Measurements from ENCODE around the gene CPSF4L. TPM values are rescaled to one million over a fixed set of nuclear protein-coding genes. Genes with fewer than 3 reads are reported as not detected.
"Not testable (repeated sequence)": the region's sequence is repeated elsewhere in the genome, so short reads cannot be mapped to it uniquely, and the experiment has no call there.

The CPSF4L gene
- polyA plus RNA-seq, 1 experiment: not detected

DNA sequence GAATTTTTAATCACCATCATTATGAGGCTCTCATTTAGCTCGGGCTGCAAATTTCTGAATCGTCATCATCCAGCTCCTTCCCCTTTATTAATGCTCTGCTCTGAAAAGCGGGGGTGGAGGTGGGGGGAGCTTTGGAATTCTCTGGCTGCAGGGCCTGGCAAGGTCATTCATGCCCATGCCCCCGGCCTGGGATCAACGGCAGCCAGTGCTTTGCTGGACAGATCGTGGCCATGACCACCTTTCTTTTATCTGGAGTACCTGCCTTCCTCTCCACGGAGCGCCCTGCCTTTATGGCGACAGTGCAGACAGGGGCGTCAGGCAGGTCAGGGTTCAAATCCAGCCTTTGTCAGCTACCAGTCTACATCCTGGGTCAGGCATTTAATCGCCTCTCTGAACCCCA, 5.1 kb upstream of the CPSF4L start:
- no peaks in the 10 kb centered on the region for H3K27me3 ChIP-seq (ENCODE audit: control insufficient read depth, insufficient read depth, low read length)
- ChIA-PET CTCF (interaction anchor here (1.3 to 3.2 kb wide), 3 partner anchors 11 to 103 kb away, joined by 3 to 15 read pairs (median 9); no protein-coding TSS in a partner anchor), POLR2A (no interaction called here)
- no peak overlapping the region for H3K4me3 ChIP-seq (ENCODE audit: low read depth, low read length)
- peaks cover 5% of the 10 kb centered on the region for H3K9me3 ChIP-seq (ENCODE audit: control insufficient read depth, insufficient read depth, low read length)
- no peak overlapping the region for H3K27ac ChIP-seq (ENCODE audit: low read depth, low read length)
- TF ChIP-seq, protein P1, sequence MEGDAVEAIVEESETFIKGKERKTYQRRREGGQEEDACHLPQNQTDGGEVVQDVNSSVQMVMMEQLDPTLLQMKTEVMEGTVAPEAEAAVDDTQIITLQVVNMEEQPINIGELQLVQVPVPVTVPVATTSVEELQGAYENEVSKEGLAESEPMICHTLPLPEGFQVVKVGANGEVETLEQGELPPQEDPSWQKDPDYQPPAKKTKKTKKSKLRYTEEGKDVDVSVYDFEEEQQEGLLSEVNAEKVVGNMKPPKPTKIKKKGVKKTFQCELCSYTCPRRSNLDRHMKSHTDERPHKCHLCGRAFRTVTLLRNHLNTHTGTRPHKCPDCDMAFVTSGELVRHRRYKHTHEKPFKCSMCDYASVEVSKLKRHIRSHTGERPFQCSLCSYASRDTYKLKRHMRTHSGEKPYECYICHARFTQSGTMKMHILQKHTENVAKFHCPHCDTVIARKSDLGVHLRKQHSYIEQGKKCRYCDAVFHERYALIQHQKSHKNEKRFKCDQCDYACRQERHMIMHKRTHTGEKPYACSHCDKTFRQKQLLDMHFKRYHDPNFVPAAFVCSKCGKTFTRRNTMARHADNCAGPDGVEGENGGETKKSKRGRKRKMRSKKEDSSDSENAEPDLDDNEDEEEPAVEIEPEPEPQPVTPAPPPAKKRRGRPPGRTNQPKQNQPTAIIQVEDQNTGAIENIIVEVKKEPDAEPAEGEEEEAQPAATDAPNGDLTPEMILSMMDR (IDR thresholded peaks at IDR 0.05; ENCODE audit: low read depth, low read length): no peak
- DNase-seq (ENCODE audit: low read depth, low spot score): no peak

DNA sequence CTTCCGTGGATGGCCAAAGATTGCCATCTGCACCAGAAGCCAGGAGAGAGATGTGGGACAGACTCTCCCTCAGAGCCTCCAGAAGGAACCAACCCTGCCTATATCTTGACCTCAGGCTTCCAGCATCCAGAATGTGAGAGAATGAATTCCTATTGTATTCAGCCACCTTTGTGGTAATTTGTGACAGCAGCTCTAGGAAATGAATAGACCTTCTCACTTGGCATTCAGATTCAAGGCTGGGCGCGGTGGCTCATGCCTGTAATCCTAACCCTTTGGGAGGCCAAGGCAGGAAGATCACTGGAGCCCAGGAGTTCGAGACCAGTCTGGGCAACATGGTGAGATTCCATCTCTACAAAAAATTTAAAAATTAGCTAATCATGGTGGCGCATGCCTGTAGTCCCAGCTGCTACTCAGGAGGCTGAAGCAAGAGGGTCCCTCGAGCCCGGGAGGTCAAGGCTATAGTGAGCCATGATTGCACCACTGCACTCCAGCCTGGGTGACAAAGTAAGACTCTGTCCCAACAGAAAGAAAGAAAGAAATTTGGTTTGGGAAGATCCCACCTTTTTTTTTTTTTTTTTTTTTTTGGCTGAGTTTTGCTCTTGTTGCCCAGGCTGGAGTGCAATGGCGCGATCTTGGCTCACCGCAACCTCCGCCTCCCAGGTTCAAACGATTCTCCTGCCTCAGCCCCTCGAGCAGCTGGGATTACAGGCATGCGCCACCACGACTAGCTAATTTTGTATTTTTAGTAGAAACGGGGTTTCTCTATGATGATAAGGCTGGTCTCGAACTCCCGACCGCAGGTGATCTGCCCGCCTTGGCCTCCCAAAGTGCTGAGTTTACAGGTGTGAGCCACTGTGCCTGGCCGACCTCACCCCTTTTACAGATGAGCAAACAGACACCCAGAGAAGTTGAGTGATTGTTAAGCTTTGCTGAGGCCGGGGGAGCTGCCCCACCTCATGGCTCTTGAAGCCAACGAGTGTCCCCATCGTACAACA, 4.3 kb upstream of the CPSF4L start:
- H3K9me3 ChIP-seq (ENCODE audit: control insufficient read depth, insufficient read depth, low read length): peaks cover 5% of the 10 kb centered on the region
- ChIA-PET POLR2A (no interaction called here), CTCF (interaction anchor here (0.7 to 3.2 kb wide), 4 partner anchors 10 to 104 kb away, joined by 3 to 15 read pairs (median 6); no protein-coding TSS in a partner anchor)
- no peak overlapping the region for H3K4me3 ChIP-seq (ENCODE audit: low read depth, low read length)
- H3K27me3 ChIP-seq (ENCODE audit: control insufficient read depth, insufficient read depth, low read length): no peaks in the 10 kb centered on the region
- TF ChIP-seq, protein P1 (IDR thresholded peaks at IDR 0.05; ENCODE audit: low read depth, low read length): no peak
- no peak overlapping the region for H3K27ac ChIP-seq (ENCODE audit: low read depth, low read length)
- DNase-seq (ENCODE audit: low read depth, low spot score): no peak

DNA sequence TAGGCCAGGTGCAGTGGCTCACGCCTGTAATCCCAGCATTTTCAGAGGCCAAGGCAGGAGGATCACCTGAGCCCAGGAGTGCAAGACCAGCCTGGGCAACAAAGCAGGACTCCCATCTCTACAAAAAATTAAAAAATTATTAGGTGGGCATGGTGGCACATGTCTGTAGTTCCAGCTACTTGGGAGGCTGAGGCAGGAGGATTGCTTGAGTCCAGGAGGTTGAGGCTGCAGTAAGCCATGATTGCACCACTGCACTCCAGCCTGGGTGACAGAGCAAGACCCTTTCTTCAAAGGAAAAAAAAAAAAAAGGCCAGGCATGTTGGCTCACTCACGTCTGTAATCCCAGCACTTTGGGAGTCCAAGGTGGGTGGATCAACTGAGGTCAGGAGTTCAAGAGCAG, 2.8 kb upstream of the CPSF4L start:
- DNase-seq (ENCODE audit: low read depth, low spot score); H3K27ac ChIP-seq (ENCODE audit: low read depth, low read length); H3K4me3 ChIP-seq (ENCODE audit: low read depth, low read length); POLR2A ChIA-PET; H3K27me3 ChIP-seq (ENCODE audit: control insufficient read depth, insufficient read depth, low read length); H3K9me3 ChIP-seq (ENCODE audit: control insufficient read depth, insufficient read depth, low read length): not testable (repeated sequence)
- CTCF ChIA-PET: interaction anchor here (3.2 kb wide), 1 partner anchor 9 kb away, joined by 15 read pairs; no protein-coding TSS in a partner anchor

DNA sequence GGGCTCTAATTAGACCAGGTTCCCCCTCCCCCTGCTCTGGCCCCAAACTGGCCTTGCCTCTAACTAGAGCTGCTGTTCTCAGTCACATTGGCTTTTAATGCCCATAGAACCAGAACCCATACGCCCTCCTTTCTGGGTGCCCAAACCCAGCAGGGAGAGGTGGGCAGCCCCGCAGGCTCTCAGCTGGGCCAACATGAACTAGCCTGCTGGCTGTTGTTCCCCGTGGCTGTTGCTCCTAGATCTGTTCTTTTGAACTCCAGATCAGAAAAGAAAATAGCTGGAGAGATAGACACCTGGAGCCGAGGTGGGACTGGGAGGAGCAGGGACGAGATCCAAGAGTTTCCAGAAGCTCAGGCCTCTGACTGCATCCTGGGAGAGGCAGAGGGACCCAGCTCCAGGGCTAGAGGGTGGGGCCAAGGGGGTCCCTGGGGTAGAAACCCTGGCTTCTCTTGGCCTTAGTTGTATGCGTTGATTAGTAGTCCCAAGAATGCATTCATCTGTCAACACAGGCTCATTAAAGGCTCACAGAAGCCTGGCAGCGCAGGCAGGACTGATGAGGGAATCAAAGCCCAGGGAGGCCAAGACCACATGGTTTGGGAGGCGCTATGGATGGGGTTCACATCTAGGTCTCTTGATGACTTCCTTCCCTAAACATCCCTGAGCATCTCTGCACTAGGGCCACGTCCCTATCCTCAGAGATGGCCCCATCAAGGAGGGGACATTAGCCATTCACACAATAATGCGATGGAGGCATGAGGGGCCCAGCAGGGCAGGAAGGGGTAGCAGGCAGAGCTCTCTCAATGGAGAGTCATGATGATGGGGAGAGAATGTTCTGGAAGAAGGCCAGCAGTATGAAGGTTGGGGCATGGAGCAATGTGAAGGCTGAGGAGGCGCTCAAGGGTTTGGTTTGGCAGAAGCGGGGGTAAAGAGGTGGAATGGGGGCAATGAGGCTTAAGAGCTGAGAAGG, 1.3 kb upstream of the CPSF4L start:
- no peak for DNase-seq (ENCODE audit: low read depth, low spot score)
- no peak overlapping the region for H3K4me3 ChIP-seq (ENCODE audit: low read depth, low read length)
- TF ChIP-seq, protein P1 (IDR thresholded peaks at IDR 0.05; ENCODE audit: low read depth, low read length): no peak
- no peaks in the 10 kb centered on the region for H3K27me3 ChIP-seq (ENCODE audit: control insufficient read depth, insufficient read depth, low read length)
- ChIA-PET CTCF (interaction anchor here (0.8 to 4.5 kb wide), 3 partner anchors 103 to 537 kb away, joined by 4 to 37 read pairs (median 6); no protein-coding TSS in a partner anchor), POLR2A (interaction anchor here (0.5 to 1.2 kb wide), 2 partner anchors 28 to 119 kb away, joined by 3 to 4 read pairs; no protein-coding TSS in a partner anchor)
- H3K9me3 ChIP-seq (ENCODE audit: control insufficient read depth, insufficient read depth, low read length): no peaks in the 10 kb centered on the region
- H3K27ac ChIP-seq (ENCODE audit: low read depth, low read length): no peak overlapping the region
